GM23338 (cell line): ENCODE data around the gene TRAF3.

Experiments
- POLR2AphosphoS5 ChIP-seq: IDR thresholded peaks from 2 replicates; pipeline ENCODE4 v1.6.1; 2016; ENCODE audit warnings: antibody characterized with exemption, low read depth
- ZNF331 ChIP-seq: fragments of 250-450 bp; sonication (Bioruptor Pico); IDR thresholded peaks from 2 replicates; pipeline ENCODE4 v1.5.0; 2020; ENCODE audit warnings: low read depth, mild to moderate bottlenecking, moderate library complexity
- TF ChIP-seq, protein P1 (sequence below): fragments of 250-450 bp; sonication (Bioruptor Pico); IDR thresholded peaks from 2 replicates; pipeline ENCODE4 v1.5.0; 2020; ENCODE audit warnings: mild to moderate bottlenecking, moderate library complexity
- TF ChIP-seq, protein P2 (sequence below), 2 experiments: fragments of 200-600 bp in 1 of 2; sonication (generic) in 1 of 2; conservative IDR thresholded peaks; 2 replicates each; pipeline versions ENCODE4 v1.5.1 to v1.6.1; 2016 to 2017; ENCODE audit warnings: antibody characterized with exemption in 2 of 2, low read depth in 2 of 2, mild to moderate bottlenecking in 2 of 2, moderate library complexity in 1 of 2

DNA sequence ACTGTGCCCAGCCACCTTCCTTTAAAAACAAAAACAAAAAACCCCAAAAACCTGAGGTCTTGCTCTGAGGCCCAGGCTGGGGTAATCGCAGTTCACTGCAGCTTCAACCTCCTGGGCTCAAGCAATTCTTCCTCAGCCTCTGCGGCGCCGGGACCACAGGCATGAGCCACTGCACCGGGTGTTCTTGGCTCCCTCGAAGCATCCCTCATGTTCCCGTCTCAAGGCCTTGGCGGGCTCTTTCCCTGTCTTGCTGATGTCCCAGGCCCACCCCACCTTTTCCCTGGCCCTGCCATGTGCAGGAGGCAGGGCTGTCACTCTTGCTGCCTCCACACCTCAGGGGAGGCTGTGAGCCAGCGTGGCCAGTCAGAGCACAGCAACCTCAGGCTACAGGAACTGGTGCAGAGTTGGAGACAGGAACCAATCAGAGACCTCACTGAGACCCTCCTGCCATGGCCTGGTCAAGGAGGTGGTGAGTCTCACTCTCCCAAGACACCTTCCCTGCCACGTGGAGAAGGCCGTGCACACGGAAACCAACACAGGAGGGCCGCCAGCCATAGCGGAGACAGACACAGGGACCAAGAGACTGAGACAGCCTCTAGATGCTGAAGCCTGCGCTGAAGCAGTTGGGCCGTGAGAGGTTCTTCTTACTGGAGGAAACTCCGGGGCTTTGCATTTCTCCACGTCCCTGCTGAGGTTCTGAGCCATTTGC is 139.3 kb downstream of the TRAF3 start:
- TF ChIP-seq, protein P1, sequence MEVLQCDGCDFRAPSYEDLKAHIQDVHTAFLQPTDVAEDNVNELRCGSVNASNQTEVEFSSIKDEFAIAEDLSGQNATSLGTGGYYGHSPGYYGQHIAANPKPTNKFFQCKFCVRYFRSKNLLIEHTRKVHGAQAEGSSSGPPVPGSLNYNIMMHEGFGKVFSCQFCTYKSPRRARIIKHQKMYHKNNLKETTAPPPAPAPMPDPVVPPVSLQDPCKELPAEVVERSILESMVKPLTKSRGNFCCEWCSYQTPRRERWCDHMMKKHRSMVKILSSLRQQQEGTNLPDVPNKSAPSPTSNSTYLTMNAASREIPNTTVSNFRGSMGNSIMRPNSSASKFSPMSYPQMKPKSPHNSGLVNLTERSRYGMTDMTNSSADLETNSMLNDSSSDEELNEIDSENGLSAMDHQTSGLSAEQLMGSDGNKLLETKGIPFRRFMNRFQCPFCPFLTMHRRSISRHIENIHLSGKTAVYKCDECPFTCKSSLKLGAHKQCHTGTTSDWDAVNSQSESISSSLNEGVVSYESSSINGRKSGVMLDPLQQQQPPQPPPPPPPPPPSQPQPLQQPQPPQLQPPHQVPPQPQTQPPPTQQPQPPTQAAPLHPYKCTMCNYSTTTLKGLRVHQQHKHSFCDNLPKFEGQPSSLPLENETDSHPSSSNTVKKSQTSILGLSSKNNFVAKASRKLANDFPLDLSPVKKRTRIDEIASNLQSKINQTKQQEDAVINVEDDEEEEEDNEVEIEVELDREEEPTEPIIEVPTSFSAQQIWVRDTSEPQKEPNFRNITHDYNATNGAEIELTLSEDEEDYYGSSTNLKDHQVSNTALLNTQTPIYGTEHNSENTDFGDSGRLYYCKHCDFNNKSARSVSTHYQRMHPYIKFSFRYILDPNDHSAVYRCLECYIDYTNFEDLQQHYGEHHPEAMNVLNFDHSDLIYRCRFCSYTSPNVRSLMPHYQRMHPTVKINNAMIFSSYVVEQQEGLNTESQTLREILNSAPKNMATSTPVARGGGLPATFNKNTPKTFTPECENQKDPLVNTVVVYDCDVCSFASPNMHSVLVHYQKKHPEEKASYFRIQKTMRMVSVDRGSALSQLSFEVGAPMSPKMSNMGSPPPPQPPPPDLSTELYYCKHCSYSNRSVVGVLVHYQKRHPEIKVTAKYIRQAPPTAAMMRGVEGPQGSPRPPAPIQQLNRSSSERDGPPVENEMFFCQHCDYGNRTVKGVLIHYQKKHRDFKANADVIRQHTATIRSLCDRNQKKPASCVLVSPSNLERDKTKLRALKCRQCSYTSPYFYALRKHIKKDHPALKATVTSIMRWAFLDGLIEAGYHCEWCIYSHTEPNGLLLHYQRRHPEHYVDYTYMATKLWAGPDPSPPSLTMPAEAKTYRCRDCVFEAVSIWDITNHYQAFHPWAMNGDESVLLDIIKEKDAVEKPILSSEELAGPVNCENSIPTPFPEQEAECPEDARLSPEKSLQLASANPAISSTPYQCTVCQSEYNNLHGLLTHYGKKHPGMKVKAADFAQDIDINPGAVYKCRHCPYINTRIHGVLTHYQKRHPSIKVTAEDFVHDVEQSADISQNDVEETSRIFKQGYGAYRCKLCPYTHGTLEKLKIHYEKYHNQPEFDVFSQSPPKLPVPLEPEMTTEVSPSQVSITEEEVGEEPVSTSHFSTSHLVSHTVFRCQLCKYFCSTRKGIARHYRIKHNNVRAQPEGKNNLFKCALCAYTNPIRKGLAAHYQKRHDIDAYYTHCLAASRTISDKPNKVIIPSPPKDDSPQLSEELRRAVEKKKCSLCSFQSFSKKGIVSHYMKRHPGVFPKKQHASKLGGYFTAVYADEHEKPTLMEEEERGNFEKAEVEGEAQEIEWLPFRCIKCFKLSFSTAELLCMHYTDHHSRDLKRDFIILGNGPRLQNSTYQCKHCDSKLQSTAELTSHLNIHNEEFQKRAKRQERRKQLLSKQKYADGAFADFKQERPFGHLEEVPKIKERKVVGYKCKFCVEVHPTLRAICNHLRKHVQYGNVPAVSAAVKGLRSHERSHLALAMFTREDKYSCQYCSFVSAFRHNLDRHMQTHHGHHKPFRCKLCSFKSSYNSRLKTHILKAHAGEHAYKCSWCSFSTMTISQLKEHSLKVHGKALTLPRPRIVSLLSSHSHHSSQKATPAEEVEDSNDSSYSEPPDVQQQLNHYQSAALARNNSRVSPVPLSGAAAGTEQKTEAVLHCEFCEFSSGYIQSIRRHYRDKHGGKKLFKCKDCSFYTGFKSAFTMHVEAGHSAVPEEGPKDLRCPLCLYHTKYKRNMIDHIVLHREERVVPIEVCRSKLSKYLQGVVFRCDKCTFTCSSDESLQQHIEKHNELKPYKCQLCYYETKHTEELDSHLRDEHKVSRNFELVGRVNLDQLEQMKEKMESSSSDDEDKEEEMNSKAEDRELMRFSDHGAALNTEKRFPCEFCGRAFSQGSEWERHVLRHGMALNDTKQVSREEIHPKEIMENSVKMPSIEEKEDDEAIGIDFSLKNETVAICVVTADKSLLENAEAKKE, result no peak
- TF ChIP-seq, protein P2, sequence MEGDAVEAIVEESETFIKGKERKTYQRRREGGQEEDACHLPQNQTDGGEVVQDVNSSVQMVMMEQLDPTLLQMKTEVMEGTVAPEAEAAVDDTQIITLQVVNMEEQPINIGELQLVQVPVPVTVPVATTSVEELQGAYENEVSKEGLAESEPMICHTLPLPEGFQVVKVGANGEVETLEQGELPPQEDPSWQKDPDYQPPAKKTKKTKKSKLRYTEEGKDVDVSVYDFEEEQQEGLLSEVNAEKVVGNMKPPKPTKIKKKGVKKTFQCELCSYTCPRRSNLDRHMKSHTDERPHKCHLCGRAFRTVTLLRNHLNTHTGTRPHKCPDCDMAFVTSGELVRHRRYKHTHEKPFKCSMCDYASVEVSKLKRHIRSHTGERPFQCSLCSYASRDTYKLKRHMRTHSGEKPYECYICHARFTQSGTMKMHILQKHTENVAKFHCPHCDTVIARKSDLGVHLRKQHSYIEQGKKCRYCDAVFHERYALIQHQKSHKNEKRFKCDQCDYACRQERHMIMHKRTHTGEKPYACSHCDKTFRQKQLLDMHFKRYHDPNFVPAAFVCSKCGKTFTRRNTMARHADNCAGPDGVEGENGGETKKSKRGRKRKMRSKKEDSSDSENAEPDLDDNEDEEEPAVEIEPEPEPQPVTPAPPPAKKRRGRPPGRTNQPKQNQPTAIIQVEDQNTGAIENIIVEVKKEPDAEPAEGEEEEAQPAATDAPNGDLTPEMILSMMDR (conservative IDR thresholded peaks at IDR 0.05; ENCODE audit: low read depth in 2 of 2), result no peak
- TF ChIP-seq ZNF331 (CRISPR knock-in tag) (no peak), POLR2AphosphoS5 (no peak)
